ENCODE measurements around the gene VSX1. TPM values are rescaled to one million over a fixed set of nuclear protein-coding genes. Genes with fewer than 3 reads are reported as not detected.

VSX1 gene
- polyA plus RNA-seq, 1 of the 3 experiments (the other 2 are of a cell fraction), result not detected

GRCh38 chr20:25120920-25121319 lies 39.0 kb upstream of the VSX1 start:
- no peaks in the 10 kb centered on the region for H4K20me1 ChIP-seq (ENCODE audit: insufficient read depth)
- TF ChIP-seq TEAD4 (IDR thresholded peaks at IDR 0.05; ENCODE audit: borderline replicate concordance, insufficient read depth), result no peak
- TF ChIP-seq PBX3 (IDR thresholded peaks at IDR 0.05), result no peak
- TF ChIP-seq IRF3 (IDR thresholded peaks at IDR 0.05; ENCODE audit: low read depth, low read length), result no peak
- TF ChIP-seq RCOR1 (IDR thresholded peaks at IDR 0.05; ENCODE audit: low read length), result no peak
- TF ChIP-seq MEF2A (IDR thresholded peaks at IDR 0.05; ENCODE audit: borderline replicate concordance, low read depth), result no peak
- no peak for TF ChIP-seq MXI1 (IDR thresholded peaks at IDR 0.05; ENCODE audit: low read depth, low read length)
- TF ChIP-seq NRF1 (IDR thresholded peaks at IDR 0.05; ENCODE audit: low read depth, low read length), result no peak
- no peak for TF ChIP-seq MAX (IDR thresholded peaks at IDR 0.05; ENCODE audit: low read depth)
- no peak for TF ChIP-seq JUND (IDR thresholded peaks at IDR 0.05)
- no peak for TF ChIP-seq ZBTB33 (IDR thresholded peaks at IDR 0.05; ENCODE audit: borderline replicate concordance, low read depth)
- no peak for TF ChIP-seq EP300 (IDR thresholded peaks at IDR 0.05; ENCODE audit: borderline replicate concordance in 1 of 2, low read depth in 1 of 2, low read length in 1 of 2)
- TF ChIP-seq TAF1 (IDR thresholded peaks at IDR 0.05; ENCODE audit: borderline replicate concordance, low read depth, low read length), result no peak
- TF ChIP-seq RAD21 (IDR thresholded peaks at IDR 0.05; ENCODE audit: low read length), result no peak
- TF ChIP-seq SMC3 (IDR thresholded peaks at IDR 0.05; ENCODE audit: low read depth, low read length), result no peak
- TF ChIP-seq TCF12 (IDR thresholded peaks at IDR 0.05), result no peak
- TF ChIP-seq GABPA (IDR thresholded peaks at IDR 0.05; ENCODE audit: low read depth), result no peak
- no peak for TF ChIP-seq RFX5 (IDR thresholded peaks at IDR 0.05; ENCODE audit: low read length)
- TF ChIP-seq CHD2 (IDR thresholded peaks at IDR 0.05; ENCODE audit: low read length, partially characterized antibody), result no peak
- no peak for TF ChIP-seq POLR2AphosphoS5 (IDR thresholded peaks at IDR 0.05; ENCODE audit: low read depth, low read length)
- H3K4me2 ChIP-seq, result no peak overlapping the region
- no peak for DNase-seq
- 18% methylated on average over 2 of the region's 2 CpGs for WGBS (ENCODE audit: low lambda C conversion rate)
- peaks cover 9% of the 10 kb centered on the region; the same call in 1 of the 2 replicates for H3K27me3 ChIP-seq (ENCODE audit: insufficient read depth)
- no peak overlapping the region for H3K27ac ChIP-seq (ENCODE audit: low read depth in 2 of 2, low read length in 1 of 2)
- CTCF ChIA-PET, result interaction anchor here (1.3 kb wide), 1 partner anchor 16 kb away, joined by 3 read pairs; no protein-coding TSS in a partner anchor
- no peaks in the 10 kb centered on the region for H3K9me2 ChIP-seq
- H3K4me1 ChIP-seq (ENCODE audit: control insufficient read depth in 1 of 2, insufficient read depth in 2 of 2, low read depth in 1 of 2, low read length in 1 of 2), result no peaks in the 10 kb centered on the region
- H3K79me2 ChIP-seq (ENCODE audit: insufficient read depth), result no peaks in the 10 kb centered on the region
- H3K9ac ChIP-seq, result no peak overlapping the region
- no peak overlapping the region for H2AFZ ChIP-seq (ENCODE audit: low read depth)
- POLR2A ChIA-PET, result no interaction called here
- no peaks in the 10 kb centered on the region for H3K36me3 ChIP-seq (replicated peaks in 1 of 2; ENCODE audit: control insufficient read depth in 1 of 2, insufficient read depth in 2 of 2, low read length in 1 of 2)
- H3K9me3 ChIP-seq, result no peaks in the 10 kb centered on the region
- no peaks in the 10 kb centered on the region for H3F3A ChIP-seq (replicated peaks; ENCODE audit: insufficient read depth)
- no peak overlapping the region for H3K4me3 ChIP-seq (ENCODE audit: low read depth in 2 of 2, low read length in 1 of 2)

Measured in SK-N-SH (cell line).